ACC112 (cell line): Measurements from ENCODE around the gene HLA-DPA1.

Experiments
- H2AFZ ChIP-seq: fragments of 200-600 bp; sonication (generic); one replicate; pipeline ENCODE4 v1.6.0; 2017; ENCODE audit warnings: antibody characterized with exemption, low read length; ENCODE audit not compliant: unreplicated experiment
- H3K27ac ChIP-seq: fragments of 200-600 bp; sonication (generic); 2 replicates; pipeline ENCODE4 v1.5.1; 2014; ENCODE audit warnings: low read depth, mild to moderate bottlenecking, antibody characterized with exemption, low read length, moderate library complexity
- H3K27me3 ChIP-seq: fragments of 200-600 bp; sonication (generic); 2 replicates; pipeline ENCODE4 v1.6.1; 2014; ENCODE audit warnings: mild to moderate bottlenecking, antibody characterized with exemption, low read length, moderate library complexity, mixed read lengths; ENCODE audit not compliant: insufficient read depth
- H3K36me3 ChIP-seq: fragments of 200-600 bp; sonication (generic); 2 replicates; pipeline ENCODE4 v1.6.1; 2016; ENCODE audit warnings: mild to moderate bottlenecking, antibody characterized with exemption, low read length, moderate library complexity, mixed read lengths; ENCODE audit not compliant: insufficient read depth
- H3K4me1 ChIP-seq: fragments of 200-600 bp; sonication (generic); one replicate; pipeline ENCODE4 v1.6.1; 2016; ENCODE audit warnings: low read length, mixed read lengths; ENCODE audit not compliant: insufficient read depth, unreplicated experiment, control insufficient read depth
- H3K4me3 ChIP-seq: fragments of 200-600 bp; sonication (generic); 2 replicates; pipeline ENCODE4 v1.5.1; 2014; ENCODE audit warnings: mild to moderate bottlenecking, low read depth, low read length
- H3K79me2 ChIP-seq: fragments of 200-600 bp; sonication (generic); one replicate; pipeline ENCODE4 v1.6.0; 2016; ENCODE audit warnings: low read length; ENCODE audit not compliant: control insufficient read depth, unreplicated experiment, insufficient read depth

The HLA-DPA1 gene

DNA sequence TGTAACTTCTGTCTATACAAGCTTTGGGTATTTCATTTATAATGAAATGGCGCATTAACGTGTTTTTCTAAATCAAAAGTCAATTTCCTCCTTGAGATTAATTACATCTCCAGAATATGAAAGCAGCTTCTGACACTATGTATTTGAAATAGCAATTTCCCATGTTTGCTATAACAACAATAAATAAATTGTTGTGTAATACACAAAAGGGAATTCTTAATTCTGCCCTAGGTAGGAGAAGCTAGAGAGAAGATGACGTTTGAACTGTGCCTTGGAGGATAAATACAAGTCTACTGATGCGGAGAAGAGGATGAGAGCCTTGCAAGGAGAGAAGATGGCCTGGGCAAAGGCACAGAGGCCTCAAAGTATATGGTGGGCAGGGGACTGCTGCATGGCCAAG, 56.4 kb downstream of the HLA-DPA1 start:
- Histone ChIP-seq H3K36me3 (no peaks in the 10 kb centered on the region), H3K27ac (no peak overlapping the region), H3K4me3 (no peak overlapping the region), H2AFZ (no peak overlapping the region), H3K4me1 (peaks cover 15% of the 10 kb centered on the region), H3K27me3 (peaks cover 18% of the 10 kb centered on the region; the same call in 1 of the 2 replicates), H3K79me2 (no peaks in the 10 kb centered on the region)

DNA sequence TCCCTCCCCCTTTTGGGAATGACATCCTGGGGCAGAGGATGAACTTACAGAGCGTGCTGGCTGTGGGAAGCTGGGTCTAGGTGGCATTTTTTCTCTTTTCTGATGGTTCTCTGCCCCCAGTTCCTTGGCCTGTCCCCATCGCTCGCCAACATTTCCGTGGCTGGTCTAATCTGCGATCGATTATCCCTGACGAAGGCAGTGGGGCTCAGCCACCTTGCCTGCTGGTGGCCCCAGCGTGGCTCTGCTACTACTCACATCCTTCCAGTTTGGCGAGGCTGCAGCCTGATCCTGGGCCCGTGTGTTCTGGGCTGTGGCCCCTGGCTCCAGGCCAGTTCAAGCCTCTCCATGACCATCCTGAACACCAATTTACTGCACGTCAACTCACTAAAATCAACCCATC, 57.7 kb downstream of the HLA-DPA1 start:
- Histone ChIP-seq H3K4me3 (no peak overlapping the region), H3K27me3 (peaks cover 21% of the 10 kb centered on the region; the same call in 1 of the 2 replicates), H3K36me3 (no peaks in the 10 kb centered on the region), H3K4me1 (peaks cover 15% of the 10 kb centered on the region), H3K27ac (no peak overlapping the region), H2AFZ (no peak overlapping the region), H3K79me2 (no peaks in the 10 kb centered on the region)

DNA sequence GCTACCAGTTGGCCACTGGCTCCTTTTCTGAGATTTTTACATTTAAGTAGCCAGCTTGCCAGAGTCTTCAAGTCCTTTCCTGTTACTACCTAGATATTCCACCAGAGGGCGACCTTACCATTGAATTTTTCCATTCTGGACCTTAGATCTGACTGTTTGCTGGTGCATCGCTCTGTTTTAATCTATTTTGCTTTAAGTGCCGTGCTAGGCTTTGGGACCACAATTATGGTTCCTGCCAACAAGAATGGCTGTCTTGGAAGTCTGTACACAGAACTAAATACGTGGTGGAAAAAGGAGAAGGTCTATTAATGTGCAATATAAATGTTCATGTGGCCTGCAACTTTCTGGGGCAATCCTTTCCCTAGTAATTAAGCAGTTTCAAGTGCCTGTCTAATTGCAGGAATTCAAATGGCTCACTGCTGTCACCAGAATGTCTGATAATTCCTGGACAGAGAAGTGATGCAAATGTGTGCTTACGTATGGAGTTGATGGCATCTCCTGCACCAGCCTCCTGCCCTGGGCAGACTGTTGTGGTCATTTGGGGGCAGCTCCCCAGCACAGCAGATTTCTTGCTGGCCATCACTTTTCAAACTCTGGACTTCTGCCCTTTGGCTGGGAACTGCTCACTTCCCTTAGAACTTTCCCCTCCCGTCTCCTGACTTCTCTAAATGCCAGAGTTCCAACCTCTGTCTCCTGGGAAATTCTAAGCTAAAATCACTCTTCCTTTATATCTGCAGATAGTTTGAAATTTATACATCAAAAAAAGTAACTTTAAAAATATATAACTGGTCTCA, 58.4 kb downstream of the HLA-DPA1 start:
- Histone ChIP-seq H3K4me3 (no peak overlapping the region), H3K27ac (no peak overlapping the region), H2AFZ (peak overlapping the region; percentile 67), H3K4me1 (peaks cover 15% of the 10 kb centered on the region), H3K27me3 (peaks cover 21% of the 10 kb centered on the region; the same call in 1 of the 2 replicates), H3K36me3 (no peaks in the 10 kb centered on the region), H3K79me2 (no peaks in the 10 kb centered on the region)
